Thyroid gland (tissue), 4 donors: ENCODE measurements around the gene AIPL1. TPM values are rescaled to one million over a fixed set of nuclear protein-coding genes. Genes with fewer than 3 reads are reported as not detected.

Experiments
- DNase-seq, 2 donors: peaks; one replicate each; pipeline ENCODE4 v3.0.0-alpha.2; 2019
- H3K27ac ChIP-seq, 3 donors: fragments of 200-600 bp; sonication (generic); 1 replicate in 2 of 3; 2 replicates in 1 of 3; pipeline ENCODE4 v1.5.1; 2016 to 2019; ENCODE audit warnings: mild to moderate bottlenecking in 1 of 3, moderate library complexity in 1 of 3
- H3K27me3 ChIP-seq: fragments of 200-600 bp; sonication (generic); one replicate; pipeline ENCODE4 v1.5.1; 2019
- H3K36me3 ChIP-seq, 2 donors: fragments of 200-600 bp; sonication (generic); one replicate each; pipeline ENCODE4 v1.5.1; 2016 to 2019
- H3K4me1 ChIP-seq, 2 donors: fragments of 200-600 bp; sonication (generic); one replicate each; pipeline ENCODE4 v1.5.1; 2017 to 2019
- H3K4me3 ChIP-seq, 3 donors: fragments of 200-600 bp; sonication (generic); replicated peaks in 1 of 3; 1 replicate in 2 of 3; 2 replicates in 1 of 3; pipeline ENCODE4 v1.5.1; 2016; ENCODE audit warnings: mild to moderate bottlenecking in 1 of 3
- H3K9me3 ChIP-seq: fragments of 200-600 bp; sonication (generic); one replicate; pipeline ENCODE4 v1.5.1; 2017
- POLR2A ChIP-seq, 2 donors: fragments of 450-650 bp; IDR thresholded peaks; one replicate each; pipeline ENCODE4 v1.6.1; 2017; ENCODE audit warnings: antibody characterized with exemption in 2 of 2, mild to moderate bottlenecking in 2 of 2, moderate library complexity in 1 of 2
- WGBS, 2 donors: methylation state at CpG; one replicate each; pipeline ENCODE4 v1.1.5; 2017; 5-methylcytosine and 5-hydroxymethylcytosine counted together
- intact Hi-C: fragments of 100-400 bp; cut with DNase I; formaldehyde crosslinking; loops from one replicate; pipeline ENCODE4 v1.15.1; 2023
- total RNA-seq, 4 donors: library from RNA; depleted of rRNA; stranded (reverse); fragments of >200 nt; gene quantifications; one replicate each; pipeline ENCODE4 v1.2.3, GENCODE V29; 2016
- TF ChIP-seq, protein P1 (sequence below), 6 experiments: fragments of 200-600 bp in 3 of 6; fragments of 450-650 bp in 3 of 6; sonication (generic) in 3 of 6; IDR thresholded peaks; one replicate each; pipeline ENCODE4 v1.5.1; 2016 to 2019; ENCODE audit warnings: antibody characterized with exemption in 6 of 6, mild to moderate bottlenecking in 2 of 6, inconsistent platforms in 1 of 6, moderate library complexity in 1 of 6

Gene AIPL1
- total RNA-seq, 4 donors from 2014 or later, result not detected

DNA sequence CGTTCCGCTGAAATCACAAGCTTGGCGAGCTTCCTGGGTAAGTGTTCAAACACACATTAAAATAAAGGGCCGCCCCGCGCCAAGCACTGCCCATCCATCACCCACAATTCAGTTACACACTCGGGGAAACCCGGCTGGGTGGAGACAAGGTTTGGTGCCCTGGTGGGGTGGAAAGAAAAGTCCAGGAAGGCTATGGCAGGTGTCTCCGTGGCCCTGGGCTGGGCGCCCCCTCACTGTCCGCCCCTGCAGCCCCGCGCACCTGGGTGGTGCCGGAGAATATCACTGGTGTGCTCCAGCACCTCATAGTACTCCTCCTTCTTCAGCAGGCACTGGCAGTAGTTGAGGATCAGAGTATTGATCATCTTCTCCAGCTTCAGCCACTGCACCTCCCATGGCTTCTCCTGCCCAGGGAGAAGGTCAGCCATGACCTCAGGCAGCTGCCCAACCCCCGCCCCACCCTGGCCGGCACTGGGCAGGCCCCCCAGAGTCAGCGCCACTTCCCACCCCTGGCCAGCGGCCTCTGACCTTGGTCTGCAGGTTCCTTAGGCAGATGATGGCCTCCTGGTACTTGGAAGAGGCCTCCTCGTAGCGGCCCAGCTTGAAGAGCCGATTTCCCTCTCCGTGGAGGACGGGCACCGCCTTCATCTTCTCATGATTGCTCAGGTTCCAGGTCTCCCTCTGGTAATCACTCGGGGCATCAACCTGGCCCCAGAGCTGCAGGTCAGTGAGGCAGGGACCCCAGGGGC lies 8.4 kb downstream of the AIPL1 start:
- no peak for TF ChIP-seq POLR2A (IDR thresholded peaks at IDR 0.05)
- TF ChIP-seq, protein P1, sequence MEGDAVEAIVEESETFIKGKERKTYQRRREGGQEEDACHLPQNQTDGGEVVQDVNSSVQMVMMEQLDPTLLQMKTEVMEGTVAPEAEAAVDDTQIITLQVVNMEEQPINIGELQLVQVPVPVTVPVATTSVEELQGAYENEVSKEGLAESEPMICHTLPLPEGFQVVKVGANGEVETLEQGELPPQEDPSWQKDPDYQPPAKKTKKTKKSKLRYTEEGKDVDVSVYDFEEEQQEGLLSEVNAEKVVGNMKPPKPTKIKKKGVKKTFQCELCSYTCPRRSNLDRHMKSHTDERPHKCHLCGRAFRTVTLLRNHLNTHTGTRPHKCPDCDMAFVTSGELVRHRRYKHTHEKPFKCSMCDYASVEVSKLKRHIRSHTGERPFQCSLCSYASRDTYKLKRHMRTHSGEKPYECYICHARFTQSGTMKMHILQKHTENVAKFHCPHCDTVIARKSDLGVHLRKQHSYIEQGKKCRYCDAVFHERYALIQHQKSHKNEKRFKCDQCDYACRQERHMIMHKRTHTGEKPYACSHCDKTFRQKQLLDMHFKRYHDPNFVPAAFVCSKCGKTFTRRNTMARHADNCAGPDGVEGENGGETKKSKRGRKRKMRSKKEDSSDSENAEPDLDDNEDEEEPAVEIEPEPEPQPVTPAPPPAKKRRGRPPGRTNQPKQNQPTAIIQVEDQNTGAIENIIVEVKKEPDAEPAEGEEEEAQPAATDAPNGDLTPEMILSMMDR (IDR thresholded peaks at IDR 0.05), result no peak
- Histone ChIP-seq H3K27me3 (no peaks in the 10 kb centered on the region), H3K9me3 (no peaks in the 10 kb centered on the region), H3K4me3 (no peak overlapping the region), H3K36me3 (no peaks in the 10 kb centered on the region), H3K4me1 (no peaks in the 10 kb centered on the region), H3K27ac (no peak overlapping the region)
- intact Hi-C loops, result no loop called here
- DNase-seq, result no peak
- 86 to 89% methylated on average over 20 to 25 of the region's 25 CpGs for WGBS, 2 donors

DNA sequence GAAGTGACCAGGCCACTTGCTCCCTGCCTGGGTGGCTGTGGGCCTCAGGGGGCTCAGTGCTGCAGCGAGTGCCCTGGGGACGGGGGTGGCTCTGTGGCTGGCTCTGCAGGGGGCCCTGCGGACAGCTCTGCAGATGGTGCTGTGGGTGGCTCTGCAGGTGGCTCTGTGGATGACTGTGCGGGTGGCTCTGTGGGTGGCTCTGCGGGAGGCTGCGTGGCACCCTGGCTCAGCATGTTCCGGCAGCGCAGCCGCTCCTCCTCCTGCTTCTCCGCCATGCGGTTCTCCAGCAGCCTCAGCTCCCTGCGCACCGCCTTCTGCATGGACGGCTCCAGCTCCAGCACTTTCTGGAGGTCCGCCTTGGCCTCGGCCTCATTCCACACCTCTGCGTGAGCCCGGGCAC lies 9.5 kb downstream of the AIPL1 start:
- no peak overlapping the region for H3K4me3 ChIP-seq
- no peaks in the 10 kb centered on the region for H3K4me1 ChIP-seq
- WGBS, 2 donors, result 83 to 91% methylated on average over 17 to 18 of the region's 18 CpGs
- intact Hi-C loops, result no loop called here
- no peaks in the 10 kb centered on the region for H3K9me3 ChIP-seq
- H3K27ac ChIP-seq, result no peak overlapping the region
- DNase-seq, result no peak
- no peaks in the 10 kb centered on the region for H3K27me3 ChIP-seq
- no peaks in the 10 kb centered on the region for H3K36me3 ChIP-seq
- TF ChIP-seq, protein P1 (IDR thresholded peaks at IDR 0.05), result no peak
- no peak for TF ChIP-seq POLR2A (IDR thresholded peaks at IDR 0.05)

DNA sequence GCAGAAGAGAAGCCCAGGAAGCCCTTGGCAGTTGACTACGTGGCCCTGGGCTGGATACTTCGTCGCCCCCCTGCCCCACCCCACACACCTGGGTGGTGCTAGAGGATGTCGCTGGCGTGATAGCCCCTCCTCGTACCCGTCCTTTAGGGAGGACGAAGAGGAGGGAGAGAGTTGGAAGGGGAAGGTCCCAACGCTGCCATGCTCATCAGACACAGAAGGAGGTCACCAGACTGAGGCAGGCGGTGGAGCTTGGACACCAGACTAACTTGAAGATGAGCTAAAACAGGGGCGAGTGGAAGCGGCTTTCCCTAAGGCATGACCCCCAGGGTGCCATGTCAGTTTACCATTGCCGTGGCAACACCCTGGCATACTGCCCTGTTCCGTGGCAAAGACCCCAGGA lies 11.0 kb downstream of the AIPL1 start:
- Histone ChIP-seq H3K4me3 (no peak overlapping the region), H3K4me1 (no peaks in the 10 kb centered on the region), H3K27ac (no peak overlapping the region), H3K27me3 (no peaks in the 10 kb centered on the region), H3K36me3 (no peaks in the 10 kb centered on the region), H3K9me3 (no peaks in the 10 kb centered on the region)
- no peak for DNase-seq
- intact Hi-C loops, result loop anchor here (2.0 kb wide), 1 partner anchor 835 kb away; no protein-coding TSS in a partner anchor
- TF ChIP-seq, protein P1 (IDR thresholded peaks at IDR 0.05), result no peak
- TF ChIP-seq POLR2A (IDR thresholded peaks at IDR 0.05), result no peak
- 74 to 83% methylated on average over 13 to 14 of the region's 14 CpGs for WGBS, 2 donors

DNA sequence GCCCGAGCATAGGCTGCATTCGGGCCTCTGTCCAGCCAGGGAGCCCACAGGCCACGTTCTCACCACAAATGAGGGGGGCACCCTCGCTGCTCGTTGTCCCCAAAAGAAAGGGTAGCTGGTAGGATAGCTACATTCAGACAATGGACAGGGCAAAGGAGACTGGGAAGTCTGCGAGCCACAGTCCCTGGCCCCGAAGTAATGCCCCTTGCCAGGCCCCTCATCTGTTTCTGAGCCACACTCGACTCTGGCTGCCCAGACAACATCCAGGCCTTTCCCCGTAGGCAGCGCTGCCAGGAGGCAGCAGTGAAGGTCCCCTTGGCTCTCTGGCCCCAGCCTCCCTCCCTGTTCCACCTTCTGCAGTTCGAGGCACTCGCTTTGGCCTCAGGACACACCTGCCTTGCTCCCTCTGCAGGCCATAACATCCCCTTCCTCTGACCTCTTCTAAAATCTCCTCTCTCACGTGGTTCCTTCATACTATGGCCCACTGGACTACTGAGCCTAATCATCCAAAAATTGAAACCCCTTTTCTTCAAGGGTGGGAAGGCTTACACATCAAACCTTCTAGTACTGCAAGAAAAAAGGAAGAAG lies 12.2 kb downstream of the AIPL1 start:
- Histone ChIP-seq H3K27ac (no peak overlapping the region), H3K4me1 (no peaks in the 10 kb centered on the region), H3K36me3 (no peaks in the 10 kb centered on the region), H3K9me3 (no peaks in the 10 kb centered on the region), H3K27me3 (no peaks in the 10 kb centered on the region), H3K4me3 (no peak overlapping the region)
- intact Hi-C loops, result loop anchor here (2.0 kb wide), 1 partner anchor 834 kb away; no protein-coding TSS in a partner anchor
- no peak for DNase-seq
- TF ChIP-seq POLR2A (IDR thresholded peaks at IDR 0.05), result no peak
- TF ChIP-seq, protein P1 (IDR thresholded peaks at IDR 0.05), result no peak
- 59 to 72% methylated on average over 12 to 13 of the region's 13 CpGs for WGBS, 2 donors
